Spleen (tissue), 11 donors: ENCODE results near the gene SCGB2B2. TPM values are rescaled to one million over a fixed set of nuclear protein-coding genes. Genes with fewer than 3 reads are reported as not detected.

ENCODE experiments used
- DNase-seq: peaks from one replicate; pipeline ENCODE4 v3.0.0-alpha.2; 2020
- H3K27ac ChIP-seq, 8 donors: fragments of 200-600 bp; sonication (generic) in 7 of 8; 1 replicate in 4 of 8; 2 replicates in 4 of 8; pipeline versions ENCODE4 v1.5.0 to v1.8.0; 2016 to 2021; ENCODE audit warnings: inconsistent platforms in 4 of 8, mild to moderate bottlenecking in 4 of 8, moderate library complexity in 1 of 8
- H3K27me3 ChIP-seq, 7 donors: fragments of 200-600 bp; sonication (generic) in 6 of 7; replicated peaks in 1 of 7; 1 replicate in 4 of 7; 2 replicates in 3 of 7; pipeline versions ENCODE4 v1.5.0 to v1.8.0; 2016 to 2021; ENCODE audit warnings: inconsistent platforms in 3 of 7, mild to moderate bottlenecking in 1 of 7
- H3K36me3 ChIP-seq, 6 donors: fragments of 200-600 bp; sonication (generic) in 5 of 6; 1 replicate in 4 of 6; 2 replicates in 2 of 6; pipeline versions ENCODE4 v1.5.0 to v1.8.0; 2016 to 2021; ENCODE audit warnings: inconsistent platforms in 2 of 6
- H3K4me1 ChIP-seq, 6 donors: fragments of 200-600 bp; sonication (generic) in 5 of 6; 1 replicate in 3 of 6; 2 replicates in 3 of 6; pipeline versions ENCODE4 v1.5.0 to v1.8.0; 2016 to 2021; ENCODE audit warnings: inconsistent platforms in 3 of 6
- H3K4me3 ChIP-seq, 8 donors: fragments of 200-600 bp; sonication (generic) in 7 of 8; 1 replicate in 4 of 8; 2 replicates in 4 of 8; pipeline versions ENCODE4 v1.5.0 to v1.8.0; 2016 to 2021; ENCODE audit warnings: inconsistent platforms in 4 of 8, mild to moderate bottlenecking in 4 of 8, moderate library complexity in 2 of 8
- H3K9me3 ChIP-seq, 8 donors: fragments of 200-600 bp; sonication (generic) in 7 of 8; 1 replicate in 4 of 8; 2 replicates in 4 of 8; pipeline versions ENCODE4 v1.5.0 to v1.8.0; 2016 to 2021; ENCODE audit warnings: inconsistent platforms in 4 of 8
- POLR2A ChIP-seq, 3 donors: fragments of 450-650 bp; IDR thresholded peaks; one replicate each; pipeline ENCODE4 v1.5.1; 2017; ENCODE audit warnings: antibody characterized with exemption in 3 of 3, mild to moderate bottlenecking in 1 of 3
- POLR2AphosphoS5 ChIP-seq, 3 donors: sonication (generic); formaldehyde crosslinking; IDR thresholded peaks; one replicate each; pipeline ENCODE4 v1.5.1; 2017; ENCODE audit warnings: antibody characterized with exemption in 3 of 3
- WGBS, 5 donors: extraction: QIAGEN DNeasy Blood & Tissue Kit in 3 of 5; methylation state at CpG; one replicate each; pipeline versions ENCODE4 v1.1.5 to v1.1.7; 2013 to 2018; 5-methylcytosine and 5-hydroxymethylcytosine counted together
- intact Hi-C: fragments of 100-400 bp; cut with DNase I; formaldehyde crosslinking; loops from one replicate; pipeline ENCODE4 v1.15.0; 2023; ENCODE audit warnings: low total_unique reads
- polyA plus RNA-seq, 3 donors: library from polyadenylated mRNA; stranded (reverse); fragments of 200-250 nt; gene quantifications; one replicate each; pipeline ENCODE4 v1.2.1, GENCODE V29; 2013
- total RNA-seq, 7 donors: library from RNA; depleted of rRNA in 3 of 7; stranded (reverse); fragments of >200 nt in 3 of 7; fragmentation: NEBNext Ultra II Directional in 4 of 7; extraction: Animal tissue kit (Norgen Biotek cat#: 25700) in 4 of 7; gene quantifications; one replicate each; pipeline versions ENCODE4 v1.1.0 to v1.2.1, GENCODE V29; 2016 to 2021
- TF ChIP-seq, protein P1 (sequence below), 11 experiments: fragments of 200-600 bp in 7 of 11; fragments of 450-650 bp in 4 of 11; sonication (generic) in 4 of 11; IDR thresholded peaks in 8 of 11; conservative IDR thresholded peaks in 3 of 11; 1 replicate in 7 of 11; 2 replicates in 4 of 11; pipeline versions ENCODE4 v1.4.0 to v1.8.0; 2016 to 2021; ENCODE audit warnings: antibody characterized with exemption in 11 of 11, inconsistent platforms in 4 of 11, mild to moderate bottlenecking in 1 of 11
- donor health status: healthy with polysubstance abuse.
- donor health status: DM: no; HTN: no; CAD: no; lungs with moderate emphysema.
- donor health status: DM: no; HTN: no; CAD: no.
- donor health status: Bipolar disorder and iron deficiency.
- donor health status: healthy.
- donor health status: DM: no; HTN: no; CAD: no.
- donor health status: DM: yes; HTN: yes; CAD: no.

Gene SCGB2B2
- total and polyA plus RNA-seq, 10 donors: 0.13 to 1.9 (median 1.1) TPM; not detected in 1

DNA sequence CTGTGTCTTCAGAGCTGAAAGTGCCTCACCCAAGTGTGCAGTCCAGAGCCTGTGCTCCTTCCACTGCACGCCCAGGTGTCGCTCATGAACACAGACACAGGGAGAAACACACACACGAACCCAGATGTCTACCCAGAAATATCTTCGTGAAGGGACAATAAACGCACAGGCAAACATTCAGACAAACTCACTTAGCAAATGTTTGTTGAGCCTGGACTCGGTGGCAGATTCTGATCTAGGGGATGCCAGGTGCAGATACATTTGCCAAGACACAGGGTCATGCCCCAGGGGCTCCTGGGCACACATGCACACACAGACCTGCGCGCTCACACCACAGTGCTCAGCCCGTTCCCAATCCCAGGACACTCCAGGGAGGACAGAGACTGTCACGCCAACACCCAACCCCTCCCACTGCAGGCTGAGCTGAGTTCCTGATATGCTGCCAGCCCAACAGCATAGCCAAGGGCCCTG, 31.9 kb downstream of the SCGB2B2 start:
- no peak overlapping the region for H3K27ac ChIP-seq
- 80 to 90% (median 84%) methylated on average over 6 to 10 of the region's 10 CpGs for WGBS, 5 donors
- no peaks in the 10 kb centered on the region for H3K36me3 ChIP-seq
- TF ChIP-seq POLR2A (IDR thresholded peaks at IDR 0.05) (no peak), POLR2AphosphoS5 (IDR thresholded peaks at IDR 0.05) (no peak)
- TF ChIP-seq, protein P1, sequence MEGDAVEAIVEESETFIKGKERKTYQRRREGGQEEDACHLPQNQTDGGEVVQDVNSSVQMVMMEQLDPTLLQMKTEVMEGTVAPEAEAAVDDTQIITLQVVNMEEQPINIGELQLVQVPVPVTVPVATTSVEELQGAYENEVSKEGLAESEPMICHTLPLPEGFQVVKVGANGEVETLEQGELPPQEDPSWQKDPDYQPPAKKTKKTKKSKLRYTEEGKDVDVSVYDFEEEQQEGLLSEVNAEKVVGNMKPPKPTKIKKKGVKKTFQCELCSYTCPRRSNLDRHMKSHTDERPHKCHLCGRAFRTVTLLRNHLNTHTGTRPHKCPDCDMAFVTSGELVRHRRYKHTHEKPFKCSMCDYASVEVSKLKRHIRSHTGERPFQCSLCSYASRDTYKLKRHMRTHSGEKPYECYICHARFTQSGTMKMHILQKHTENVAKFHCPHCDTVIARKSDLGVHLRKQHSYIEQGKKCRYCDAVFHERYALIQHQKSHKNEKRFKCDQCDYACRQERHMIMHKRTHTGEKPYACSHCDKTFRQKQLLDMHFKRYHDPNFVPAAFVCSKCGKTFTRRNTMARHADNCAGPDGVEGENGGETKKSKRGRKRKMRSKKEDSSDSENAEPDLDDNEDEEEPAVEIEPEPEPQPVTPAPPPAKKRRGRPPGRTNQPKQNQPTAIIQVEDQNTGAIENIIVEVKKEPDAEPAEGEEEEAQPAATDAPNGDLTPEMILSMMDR (IDR thresholded peaks at IDR 0.05 in 8 of 11, conservative IDR thresholded peaks at IDR 0.05 in 3 of 11): no peak
- H3K9me3 ChIP-seq: no peaks in the 10 kb centered on the region
- no peak for DNase-seq
- H3K27me3 ChIP-seq: no peaks in the 10 kb centered on the region
- intact Hi-C loops: loop anchor here (5.0 kb wide), 1 partner anchor 67 kb away; no protein-coding TSS in a partner anchor
- H3K4me1 ChIP-seq: no peaks in the 10 kb centered on the region
- H3K4me3 ChIP-seq: no peak overlapping the region

DNA sequence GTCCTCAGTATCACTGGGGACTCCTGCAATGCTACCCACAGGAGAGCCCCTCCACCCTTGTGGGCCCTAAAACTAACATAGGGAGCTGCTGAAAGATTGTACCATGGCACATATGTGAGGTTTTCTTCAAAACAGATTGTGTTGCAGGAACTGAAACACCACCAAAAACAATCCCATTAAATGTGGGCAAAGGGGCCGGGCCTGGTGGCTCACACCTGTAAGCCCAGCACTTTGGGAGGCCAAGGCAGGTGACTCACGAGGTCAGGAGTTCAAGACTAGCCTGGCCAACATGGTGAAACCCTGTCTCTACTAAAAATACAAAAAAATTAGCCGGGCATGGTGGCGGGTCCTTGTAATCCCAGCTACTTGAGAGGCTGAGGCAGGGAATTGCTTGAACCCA, 34.7 kb downstream of the SCGB2B2 start:
- H3K4me1 ChIP-seq: no peaks in the 10 kb centered on the region
- DNase-seq: no peak
- H3K27ac ChIP-seq: no peak overlapping the region
- no peaks in the 10 kb centered on the region for H3K9me3 ChIP-seq
- H3K27me3 ChIP-seq: no peaks in the 10 kb centered on the region
- no peak overlapping the region for H3K4me3 ChIP-seq
- H3K36me3 ChIP-seq: no peaks in the 10 kb centered on the region
- intact Hi-C loops: loop anchor here (5.0 kb wide), 1 partner anchor 70 kb away; no protein-coding TSS in a partner anchor
- TF ChIP-seq, protein P1 (IDR thresholded peaks at IDR 0.05 in 8 of 11, conservative IDR thresholded peaks at IDR 0.05 in 3 of 11): no peak
- TF ChIP-seq POLR2AphosphoS5 (IDR thresholded peaks at IDR 0.05) (no peak), POLR2A (IDR thresholded peaks at IDR 0.05) (no peak)
- WGBS, 5 donors: 82 to 89% (median 85%) methylated on average over 4 of the region's 4 CpGs

DNA sequence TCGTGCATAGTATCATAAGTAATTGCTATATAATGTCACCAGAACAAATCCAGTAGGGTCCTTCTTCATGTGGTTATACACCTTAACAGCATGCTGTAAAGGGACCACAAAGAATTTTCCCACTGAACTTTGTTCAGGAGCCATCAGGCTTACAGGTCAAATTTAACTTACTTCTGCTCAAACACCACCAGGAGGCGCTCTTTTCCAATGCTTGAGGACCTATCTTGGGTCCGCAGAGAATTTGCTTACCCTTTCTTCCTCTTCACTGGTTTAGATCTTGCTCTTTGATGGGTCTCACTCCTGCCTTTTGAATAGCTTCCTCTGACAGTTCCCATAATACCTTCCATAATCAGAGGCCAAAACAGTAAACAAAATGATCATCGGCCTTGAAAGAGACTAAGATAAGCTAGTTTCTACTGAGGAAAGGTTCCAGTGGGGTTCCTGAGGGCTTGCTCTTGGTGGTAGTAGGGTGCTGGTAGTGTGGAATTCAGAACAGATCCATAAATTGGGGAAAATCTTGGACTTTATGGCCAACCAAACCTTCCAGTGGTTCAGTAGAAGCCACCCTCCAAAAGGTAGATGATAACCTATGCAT, 37.4 kb downstream of the SCGB2B2 start:
- TF ChIP-seq, protein P1 (IDR thresholded peaks at IDR 0.05 in 8 of 11, conservative IDR thresholded peaks at IDR 0.05 in 3 of 11): peak; percentile 44 to 79 (median 69)
- TF ChIP-seq POLR2AphosphoS5 (IDR thresholded peaks at IDR 0.05): no peak
- intact Hi-C loops: loop anchor here (5.0 kb wide), 1 partner anchor 73 kb away; no protein-coding TSS in a partner anchor
- Histone ChIP-seq H3K4me3 (no peak overlapping the region), H3K36me3 (peaks cover 0 to 6% (median 0%) of the 10 kb centered on the region in 6 donors), H3K27ac (no peak overlapping the region), H3K4me1 (no peaks in the 10 kb centered on the region), H3K9me3 (peaks cover 7 to 18% (median 17%) of the 10 kb centered on the region in 8 donors), H3K27me3 (no peaks in the 10 kb centered on the region)
- no peak for DNase-seq
- 23 to 32% (median 26%) methylated on average over 4 of the region's 4 CpGs for WGBS, 5 donors

DNA sequence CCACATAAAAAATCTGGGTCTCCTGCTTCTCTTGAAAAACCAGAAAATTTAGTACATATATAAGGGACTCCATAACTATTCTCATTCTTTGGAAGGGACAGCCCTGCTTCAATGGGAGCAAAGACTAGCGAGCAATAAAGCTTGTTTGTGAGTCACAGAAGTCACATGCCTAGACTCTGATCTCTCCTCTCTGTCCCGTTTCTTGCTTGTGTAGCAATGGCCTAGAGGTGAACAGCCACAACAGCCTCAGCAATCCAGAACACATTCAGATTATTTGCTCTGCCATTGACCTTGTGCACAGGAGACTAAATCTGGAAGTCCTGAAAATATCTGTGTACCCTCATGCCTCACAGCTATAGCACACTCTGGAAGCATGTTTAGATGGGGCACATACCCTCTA, 43.2 kb downstream of the SCGB2B2 start:
- Histone ChIP-seq H3K36me3 (peaks cover 0 to 15% (median 0%) of the 10 kb centered on the region in 6 donors), H3K4me1 (no peaks in the 10 kb centered on the region), H3K27me3 (no peaks in the 10 kb centered on the region), H3K27ac (no peak overlapping the region), H3K9me3 (peaks cover 7 to 51% (median 31%) of the 10 kb centered on the region in 8 donors), H3K4me3 (no peak overlapping the region)
- TF ChIP-seq, protein P1 (IDR thresholded peaks at IDR 0.05 in 8 of 11, conservative IDR thresholded peaks at IDR 0.05 in 3 of 11): no peak
- TF ChIP-seq POLR2AphosphoS5 (IDR thresholded peaks at IDR 0.05) (no peak), POLR2A (IDR thresholded peaks at IDR 0.05) (no peak)
- 76 to 94% (median 86%) methylated on average over 2 of the region's 2 CpGs for WGBS, 5 donors
- DNase-seq: no peak
- intact Hi-C loops: no loop called here
